Endothelial cell of umbilical vein (primary cell): ENCODE measurements around the gene SULT1C2. TPM values are rescaled to one million over a fixed set of nuclear protein-coding genes. Genes with fewer than 3 reads are reported as not detected.

ENCODE experiments used
- BruUV-seq: library from RNA; stranded (reverse); fragments of 400-500 nt; replicated peaks from 2 replicates; lab custom pipeline; 2021; lab: Mats Ljungman, UMichigan
- CTCF ChIA-PET: fragments of 300-600, 350-600 bp; sonication (Branson Sonifier 250); formaldehyde crosslinking; loops from one replicate; lab custom pipeline; 2021; ENCODE audit warnings: antibody characterized with exemption, inconsistent platforms; lab: Charles Lee
- POLR2A ChIA-PET: fragments of 300-600, 350-600 bp; sonication (Branson Sonifier 250); formaldehyde crosslinking; loops from one replicate; lab custom pipeline; 2021; ENCODE audit warnings: antibody characterized with exemption, inconsistent platforms; lab: Charles Lee
- DNase-seq: peaks from one replicate; pipeline ENCODE4 v3.0.0-alpha.2; 2011; ENCODE audit warnings: low read depth, low spot score
- FAIRE-seq: peaks from 2 replicates; lab custom pipeline; 2011; peaks lifted over from hg19 to GRCh38; lab: Jason Lieb, UNC
- H2AFZ ChIP-seq: 2 replicates; pipeline ENCODE4 v1.6.0; 2012; ENCODE audit warnings: low read depth, low read length, control low read depth, inconsistent platforms
- H3K27ac ChIP-seq: 2 replicates; pipeline ENCODE4 v1.5.1; 2011; ENCODE audit warnings: low read depth, mild to moderate bottlenecking, control low read depth, low read length, moderate library complexity; ENCODE audit not compliant: insufficient read depth
- H3K27me3 ChIP-seq, 2 experiments: 2 replicates each; pipeline versions ENCODE4 v1.6.0 to v1.6.1; 2011; ENCODE audit warnings: low read length in 2 of 2, mixed read lengths in 1 of 2; ENCODE audit not compliant: control insufficient read depth in 2 of 2, insufficient read depth in 2 of 2
- H3K36me3 ChIP-seq, 2 experiments: 2 replicates in 1 of 2; 3 replicates in 1 of 2; pipeline ENCODE4 v1.5.1; 2011; ENCODE audit warnings: low read length in 2 of 2, mild to moderate bottlenecking in 1 of 2, moderate library complexity in 1 of 2; ENCODE audit not compliant: control insufficient read depth in 2 of 2, insufficient read depth in 2 of 2; ENCODE audit errors: extremely low read depth in 1 of 2
- H3K4me1 ChIP-seq: 3 replicates; pipeline ENCODE4 v1.5.1; 2011; ENCODE audit warnings: mild to moderate bottlenecking, low read length; ENCODE audit not compliant: control insufficient read depth, insufficient read depth; ENCODE audit errors: extremely low read depth
- H3K4me2 ChIP-seq: 2 replicates; pipeline ENCODE4 v1.6.1; 2011; ENCODE audit warnings: low read length, control low read depth, mixed read lengths; ENCODE audit not compliant: insufficient read depth
- H3K4me3 ChIP-seq, 3 experiments: fragments of 200-600 bp in 1 of 3; sonication (generic), shearing (Covaris generic) in 1 of 3; replicated peaks in 1 of 3; 2 replicates each; pipeline ENCODE4 v1.5.1; 2011 to 2016; ENCODE audit warnings: control low read depth in 3 of 3, low read length in 3 of 3, mild to moderate bottlenecking in 2 of 3, inconsistent platforms in 1 of 3, low read depth in 1 of 3, moderate library complexity in 1 of 3; ENCODE audit not compliant: insufficient read depth in 1 of 3
- H3K79me2 ChIP-seq: 2 replicates; pipeline ENCODE4 v1.6.0; 2012; ENCODE audit warnings: low read length, inconsistent platforms; ENCODE audit not compliant: control insufficient read depth, insufficient read depth
- H3K9ac ChIP-seq: replicated peaks from 2 replicates; pipeline ENCODE3; 2011; ENCODE audit warnings: low read length, control low read depth; ENCODE audit not compliant: insufficient read depth; ENCODE audit errors: extremely low read depth
- H3K9me1 ChIP-seq: replicated peaks from 3 replicates; pipeline ENCODE4 v1.6.0; 2011; ENCODE audit warnings: mild to moderate bottlenecking, low read length; ENCODE audit not compliant: control insufficient read depth, insufficient read depth; ENCODE audit errors: extremely low read depth
- H3K9me3 ChIP-seq: replicated peaks from 2 replicates; pipeline ENCODE4 v1.5.1; 2012; ENCODE audit warnings: low read length, inconsistent platforms; ENCODE audit not compliant: control insufficient read depth, insufficient read depth
- H4K20me1 ChIP-seq: replicated peaks from 2 replicates; pipeline ENCODE3; 2011; ENCODE audit warnings: mild to moderate bottlenecking, low read length; ENCODE audit not compliant: control insufficient read depth, insufficient read depth; ENCODE audit errors: extremely low read depth
- CTCF ChIP-seq, 2 donors: IDR thresholded peaks; 1 replicate in 1 of 2; 2 replicates in 1 of 2; pipeline ENCODE4 v1.5.1; 2011; ENCODE audit warnings: low read length in 2 of 2, mild to moderate bottlenecking in 2 of 2, moderate library complexity in 2 of 2, control low read depth in 1 of 2, inconsistent platforms in 1 of 2, low read depth in 1 of 2; ENCODE audit not compliant: insufficient read depth in 1 of 2; ENCODE audit errors: extremely low read depth in 1 of 2
- EZH2 ChIP-seq: IDR thresholded peaks from 2 replicates; pipeline ENCODE4 v1.6.1; 2012; ENCODE audit warnings: borderline replicate concordance, low read depth, mild to moderate bottlenecking, moderate library complexity, low read length, inconsistent platforms; ENCODE audit not compliant: severe bottlenecking
- FOS ChIP-seq: IDR thresholded peaks from 2 replicates; pipeline ENCODE4 v1.6.1; 2011; ENCODE audit warnings: mild to moderate bottlenecking, low read length, moderate library complexity, borderline replicate concordance; ENCODE audit not compliant: insufficient read depth
- GATA2 ChIP-seq: IDR thresholded peaks from 2 replicates; pipeline ENCODE4 v1.7.0; 2011; ENCODE audit warnings: low read depth, mild to moderate bottlenecking, moderate library complexity, mixed read lengths, low read length; ENCODE audit not compliant: insufficient read length, insufficient read depth
- JUN ChIP-seq: IDR thresholded peaks from 2 replicates; pipeline ENCODE4 v1.6.1; 2011; ENCODE audit warnings: borderline replicate concordance, low read depth; ENCODE audit not compliant: insufficient read length, insufficient read depth
- MAX ChIP-seq: IDR thresholded peaks from 2 replicates; pipeline ENCODE4 v1.6.1; 2011; ENCODE audit not compliant: insufficient read depth, insufficient read length
- MYC ChIP-seq: IDR thresholded peaks from one replicate; pipeline ENCODE4 v1.6.1; 2011; ENCODE audit warnings: mild to moderate bottlenecking, low read depth, low read length
- POLR2A ChIP-seq: IDR thresholded peaks from 2 replicates; pipeline ENCODE4 v1.6.1; 2012; ENCODE audit warnings: low read depth, mild to moderate bottlenecking, control low read depth, low read length
- POLR2AphosphoS5 ChIP-seq: IDR thresholded peaks from 2 replicates; pipeline ENCODE4 v1.6.1; 2012; ENCODE audit warnings: low read depth, mild to moderate bottlenecking, control low read depth, low read length, moderate library complexity; ENCODE audit not compliant: insufficient read depth
- dilution Hi-C: fragments of 300-500 bp; cut with MboI; formaldehyde crosslinking; loops from one replicate; pipeline ENCODE4 v1.15.0; 2019; ENCODE audit warnings: low sequenced_read_pairs; ENCODE audit not compliant: extremely low pct_ligation_motif_present
- intact Hi-C: fragments of 100-400 bp; cut with micrococcal nuclease; formaldehyde crosslinking; loops from one replicate; pipeline ENCODE4 v1.10.0; 2022
- polyA plus RNA-seq, 4 experiments: library from polyadenylated mRNA; depleted of rRNA in 3 of 4; stranded (reverse) in 3 of 4; unstranded in 1 of 4; fragments of >200 nt; gene quantifications; 2 replicates each; pipeline versions ENCODE4 v1.2.1 to v1.2.3, GENCODE V29; 2011 to 2012; ENCODE audit warnings: missing spikeins in 1 of 4
- total RNA-seq: library from RNA; stranded (reverse); gene quantifications from 2 replicates; pipeline ENCODE4 v1.2.3, GENCODE V29; 2021

The SULT1C2 gene
- total and polyA plus RNA-seq, 2 donors (not counting 3 experiments of a cell fraction or from before 2014, with no cell fraction given) = not detected

GRCh38 chr2:108301558-108301957 is 12.9 kb downstream of the SULT1C2 start:
- H3K79me2 ChIP-seq = no peaks in the 10 kb centered on the region
- no peak overlapping the region for H3K9ac ChIP-seq
- DNase-seq (no peak), FAIRE-seq (no peak)
- no peaks in the 10 kb centered on the region for H3K9me3 ChIP-seq
- H4K20me1 ChIP-seq = no peaks in the 10 kb centered on the region
- peaks cover 0 to 3% of the 10 kb centered on the region in 2 experiments for H3K27me3 ChIP-seq
- intact Hi-C loops = no loop called here
- H3K9me1 ChIP-seq = no peaks in the 10 kb centered on the region
- no peak overlapping the region for H3K4me3 ChIP-seq
- ChIA-PET CTCF (no interaction called here), POLR2A (no interaction called here)
- no TSS peak for BruUV-seq
- H3K4me2 ChIP-seq = no peak overlapping the region
- no peaks in the 10 kb centered on the region for H3K4me1 ChIP-seq
- no peak overlapping the region for H2AFZ ChIP-seq
- dilution Hi-C loops = no loop called here
- TF ChIP-seq MAX (no peak), FOS (no peak), POLR2AphosphoS5 (no peak), POLR2A (no peak), GATA2 (no peak), MYC (no peak), CTCF (IDR thresholded peaks at IDR 0.05; ENCODE audit: extremely low read depth in 1 of 2, insufficient read depth in 1 of 2, low read depth in 1 of 2, low read length in 2 of 2) (no peak), JUN (no peak), EZH2 (no peak)
- H3K36me3 ChIP-seq = no peaks in the 10 kb centered on the region
- H3K27ac ChIP-seq = no peak overlapping the region
